OCI-LY7 (cell line): ENCODE results near the gene DVL1. TPM values are rescaled to one million over a fixed set of nuclear protein-coding genes. Genes with fewer than 3 reads are reported as not detected.

ENCODE experiments used
- BruUV-seq: library from RNA; stranded (reverse); fragments of 400-500 nt; replicated peaks from 2 replicates; lab custom pipeline; 2021; lab: Mats Ljungman, UMichigan
- CTCF ChIA-PET: fragments of 300-600 bp; sonication (Branson Sonifier 250); formaldehyde crosslinking; loops from one replicate; lab custom pipeline; 2022; ENCODE audit warnings: antibody characterized with exemption; ENCODE audit not compliant: unreplicated experiment; lab: Charles Lee
- POLR2A ChIA-PET: fragments of 300-600 bp; sonication (Branson Sonifier 250); formaldehyde crosslinking; loops from one replicate; lab custom pipeline; 2022; ENCODE audit warnings: antibody characterized with exemption; lab: Charles Lee
- DNase-seq: peaks from one replicate; pipeline ENCODE4 v3.0.0-alpha.2; 2015; ENCODE audit warnings: low spot score
- H2AFZ ChIP-seq: fragments of 200-600 bp; sonication (generic), shearing (Covaris generic); 2 replicates; pipeline ENCODE4 v1.6.1; 2014; ENCODE audit warnings: mild to moderate bottlenecking, antibody characterized with exemption, low read length, moderate library complexity
- H3K27ac ChIP-seq: fragments of 200-600 bp; sonication (generic); 2 replicates; pipeline ENCODE4 v1.5.1; 2014; ENCODE audit warnings: mixed run types, low read depth, mild to moderate bottlenecking, moderate library complexity, low read length, inconsistent platforms; ENCODE audit not compliant: poor library complexity, severe bottlenecking
- H3K36me3 ChIP-seq: fragments of 200-600 bp; sonication (generic); 2 replicates; pipeline ENCODE4 v1.6.1; 2014; ENCODE audit warnings: mild to moderate bottlenecking, antibody characterized with exemption, low read length, moderate library complexity, mixed read lengths; ENCODE audit not compliant: insufficient read depth
- H3K4me1 ChIP-seq: fragments of 200-600 bp; sonication (generic); 2 replicates; pipeline ENCODE4 v1.5.1; 2014; ENCODE audit warnings: mild to moderate bottlenecking, low read length; ENCODE audit not compliant: insufficient read depth, poor library complexity, severe bottlenecking
- H3K4me2 ChIP-seq: fragments of 200-600 bp; sonication (generic); 2 replicates; pipeline ENCODE4 v1.6.1; 2014; ENCODE audit warnings: mild to moderate bottlenecking, low read length
- H3K4me3 ChIP-seq: fragments of 200-600 bp; sonication (generic); 2 replicates; pipeline ENCODE4 v1.5.1; 2014; ENCODE audit warnings: mild to moderate bottlenecking, low read depth, low read length; ENCODE audit not compliant: poor library complexity, severe bottlenecking
- H3K79me2 ChIP-seq: fragments of 200-600 bp; sonication (generic); 2 replicates; pipeline ENCODE4 v1.6.1; 2016; ENCODE audit warnings: low read depth, mild to moderate bottlenecking, low read length, moderate library complexity, mixed read lengths; ENCODE audit not compliant: insufficient read depth
- H3K9me2 ChIP-seq: fragments of 200-600 bp; sonication (generic); 2 replicates; pipeline ENCODE4 v1.6.1; 2016; ENCODE audit warnings: mild to moderate bottlenecking, low read length, mixed read lengths; ENCODE audit not compliant: insufficient read depth
- H3K9me3 ChIP-seq: fragments of 200-600 bp; sonication (generic); 2 replicates; pipeline ENCODE4 v1.6.1; 2014; ENCODE audit warnings: mild to moderate bottlenecking, mixed run types, low read length, mixed read lengths
- H4K20me1 ChIP-seq: fragments of 200-600 bp; sonication (generic); 2 replicates; pipeline ENCODE4 v1.6.1; 2014; ENCODE audit warnings: mild to moderate bottlenecking, antibody characterized with exemption, low read length, moderate library complexity, mixed read lengths; ENCODE audit not compliant: insufficient read depth
- CTCF ChIP-seq: fragments of 200-600 bp; sonication (generic); conservative IDR thresholded peaks from 2 replicates; pipeline ENCODE4 v1.5.1; 2014; ENCODE audit warnings: mild to moderate bottlenecking, antibody characterized with exemption, low read length, moderate library complexity, mixed read lengths
- EZH2phosphoT487 ChIP-seq: fragments of 200-600 bp; sonication (generic); IDR thresholded peaks from 2 replicates; pipeline ENCODE4 v1.6.1; 2018; ENCODE audit warnings: low read depth, borderline replicate concordance, mild to moderate bottlenecking, mixed run types, antibody characterized with exemption, low read length, moderate library complexity, mixed read lengths
- intact Hi-C: fragments of 100-400 bp; cut with micrococcal nuclease; formaldehyde crosslinking; loops from one replicate; pipeline ENCODE4 v1.10.0; 2022; ENCODE audit not compliant: unreplicated experiment
- total RNA-seq, 2 experiments: library from RNA; depleted of rRNA in 1 of 2; stranded (reverse); fragments of >200 nt in 1 of 2; shearing (Covaris generic) in 1 of 2; gene quantifications; 2 replicates each; pipeline ENCODE4 v1.2.3, GENCODE V29; 2014 to 2022

The DVL1 gene
- total RNA-seq, 2 experiments from 2014 or later = 27.8 to 47.1 TPM

GRCh38 chr1:1307923-1308755, 41.1 kb downstream of the DVL1 start, which contains the start of the genes ACAP3 and PUSL1:
Gene ACAP3 (minus strand): TSS chr1:1307930. CDS start chr1:1307815, 115 bp downstream.
Gene PUSL1 (plus strand): TSS chr1:1308597. CDS start chr1:1308644, 47 bp downstream.
- Histone ChIP-seq H3K79me2 (no peaks in the 10 kb centered on the region; the same call in 1 of the 2 replicates), H2AFZ (peak within 1 kb of the TSS; percentile 74; the same call in 1 of the 2 replicates), H3K36me3 (peaks cover 36% of the 10 kb centered on the region), H3K4me1 (peaks cover 35% of the 10 kb centered on the region), H3K4me2 (peak within 1 kb of the TSS; percentile 99), H4K20me1 (peaks cover 5% of the 10 kb centered on the region; the same call in 1 of the 2 replicates), H3K4me3 (peak within 1 kb of the TSS; percentile 90), H3K9me3 (no peaks in the 10 kb centered on the region), H3K9me2 (no peaks in the 10 kb centered on the region), H3K27ac (peak within 1 kb of the TSS; percentile 88)
- ChIA-PET CTCF (no interaction called here), POLR2A (no interaction called here)
- intact Hi-C loops = loop anchor here (1.0 to 5.0 kb wide), 6 partner anchors 17 to 276 kb away; partner anchors contain the start of genes ATAD3B, B3GALT6, C1orf159 and CPTP
- no TSS peak for BruUV-seq
- DNase-seq = peak; percentile 95
- TF ChIP-seq EZH2phosphoT487 = no peak
- TF ChIP-seq CTCF = no peak

DNA sequence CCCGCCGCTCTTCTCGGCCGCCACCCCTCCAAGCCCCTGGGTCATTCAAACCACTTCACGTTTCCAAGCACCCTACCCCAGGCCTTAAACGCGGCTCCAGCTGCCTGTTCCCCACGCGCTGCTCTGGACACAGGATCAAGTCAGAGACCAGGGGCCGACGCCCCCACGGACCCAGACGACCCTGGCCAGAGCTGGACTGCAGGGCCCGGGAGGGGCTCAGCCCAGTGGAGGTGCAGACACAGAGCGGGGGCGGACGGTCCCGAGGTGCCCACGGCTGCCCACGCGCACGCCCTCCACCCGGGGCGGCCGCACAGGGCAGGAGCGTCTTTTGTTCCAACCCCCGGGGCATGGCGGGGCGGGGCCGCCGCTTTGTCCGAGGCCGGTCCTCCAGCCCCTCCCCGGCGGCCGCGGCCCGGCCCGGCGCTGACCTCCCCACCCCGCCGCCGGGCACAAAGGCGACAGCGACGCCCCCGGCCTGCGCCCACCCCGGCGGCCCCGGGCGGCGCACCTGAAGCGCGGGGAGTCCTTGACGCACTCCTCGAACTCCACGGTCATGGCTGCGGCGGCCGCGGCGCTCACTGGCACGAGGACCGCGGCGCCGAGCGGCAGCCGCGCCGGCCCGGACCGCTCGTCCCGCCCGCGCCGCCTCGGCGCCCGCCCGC, 41.8 kb downstream of the DVL1 start:
- no peaks in the 10 kb centered on the region; the same call in 1 of the 2 replicates for H3K79me2 ChIP-seq
- intact Hi-C loops = loop anchor here (5.0 kb wide), 3 partner anchors 75 to 275 kb away; partner anchors contain the start of genes B3GALT6, C1orf159 and SDF4
- H2AFZ ChIP-seq = no peak overlapping the region
- peaks cover 29% of the 10 kb centered on the region for H3K36me3 ChIP-seq
- peaks cover 35% of the 10 kb centered on the region for H3K4me1 ChIP-seq
- TF ChIP-seq CTCF = no peak
- TF ChIP-seq EZH2phosphoT487 = no peak
- H3K4me3 ChIP-seq = peak overlapping the region; percentile 89
- BruUV-seq = no TSS peak
- H3K27ac ChIP-seq = no peak overlapping the region
- no peaks in the 10 kb centered on the region for H3K9me3 ChIP-seq
- DNase-seq = no peak
- POLR2A ChIA-PET = no interaction called here
- H3K9me2 ChIP-seq = no peaks in the 10 kb centered on the region
- peaks cover 5% of the 10 kb centered on the region; the same call in 1 of the 2 replicates for H4K20me1 ChIP-seq
- CTCF ChIA-PET = no interaction called here
- peak overlapping the region; percentile 99 for H3K4me2 ChIP-seq
